Retinal pigment epithelial cell (primary cell): ENCODE measurements around the gene GPR162.

Experiments
- DNase-seq: peaks from one replicate; pipeline ENCODE4 v3.0.0-alpha.2; 2010; ENCODE audit warnings: low read depth
- H3K4me3 ChIP-seq: 2 replicates; pipeline ENCODE4 v1.5.1; 2011; ENCODE audit warnings: mild to moderate bottlenecking, low read length, control low read depth, moderate library complexity
- TF ChIP-seq, protein P1 (sequence below): conservative IDR thresholded peaks from 2 replicates; pipeline ENCODE4 v1.5.1; 2011; ENCODE audit warnings: low read depth, low read length, control low read depth, inconsistent platforms

GPR162 gene

DNA sequence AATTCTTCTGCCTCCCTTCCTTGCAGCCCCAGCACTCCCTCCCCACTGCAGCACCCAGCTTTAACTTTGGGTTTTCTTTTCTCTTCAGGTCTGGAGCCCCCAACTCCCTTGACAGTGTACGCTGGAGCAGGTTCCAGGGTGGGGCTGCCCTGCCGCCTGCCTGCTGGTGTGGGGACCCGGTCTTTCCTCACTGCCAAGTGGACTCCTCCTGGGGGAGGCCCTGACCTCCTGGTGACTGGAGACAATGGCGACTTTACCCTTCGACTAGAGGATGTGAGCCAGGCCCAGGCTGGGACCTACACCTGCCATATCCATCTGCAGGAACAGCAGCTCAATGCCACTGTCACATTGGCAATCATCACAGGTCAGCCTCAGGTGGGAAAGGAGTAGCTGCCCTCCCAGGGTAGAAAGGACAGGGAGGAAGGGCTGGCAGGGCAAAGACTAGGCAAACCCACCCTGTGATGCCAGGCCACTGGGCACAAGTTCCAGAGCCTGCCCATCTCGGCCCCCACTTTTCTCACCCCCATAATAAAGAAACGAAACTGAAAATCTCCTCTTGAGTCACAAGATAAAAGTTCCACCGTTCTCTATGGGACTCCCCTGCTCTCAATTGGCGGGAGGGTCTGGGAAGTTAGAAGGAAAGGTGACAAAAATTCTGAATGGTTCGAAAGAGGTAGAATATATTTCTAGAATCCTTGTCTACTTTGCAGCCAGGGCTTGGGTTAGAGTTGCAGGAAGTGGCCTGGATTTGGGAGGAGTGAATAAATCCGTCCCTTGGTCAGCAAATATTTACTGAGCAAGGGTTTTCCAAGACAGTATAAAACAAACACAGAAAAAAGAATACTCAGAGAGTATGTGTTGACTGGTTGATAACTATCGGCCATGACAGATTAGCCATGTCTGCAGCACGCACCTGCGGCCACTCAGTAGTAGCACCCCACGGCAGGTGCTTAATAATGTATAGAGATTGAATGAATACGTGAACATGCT lies 46.1 kb upstream of the GPR162 start:
- DNase-seq = no peak
- TF ChIP-seq, protein P1, sequence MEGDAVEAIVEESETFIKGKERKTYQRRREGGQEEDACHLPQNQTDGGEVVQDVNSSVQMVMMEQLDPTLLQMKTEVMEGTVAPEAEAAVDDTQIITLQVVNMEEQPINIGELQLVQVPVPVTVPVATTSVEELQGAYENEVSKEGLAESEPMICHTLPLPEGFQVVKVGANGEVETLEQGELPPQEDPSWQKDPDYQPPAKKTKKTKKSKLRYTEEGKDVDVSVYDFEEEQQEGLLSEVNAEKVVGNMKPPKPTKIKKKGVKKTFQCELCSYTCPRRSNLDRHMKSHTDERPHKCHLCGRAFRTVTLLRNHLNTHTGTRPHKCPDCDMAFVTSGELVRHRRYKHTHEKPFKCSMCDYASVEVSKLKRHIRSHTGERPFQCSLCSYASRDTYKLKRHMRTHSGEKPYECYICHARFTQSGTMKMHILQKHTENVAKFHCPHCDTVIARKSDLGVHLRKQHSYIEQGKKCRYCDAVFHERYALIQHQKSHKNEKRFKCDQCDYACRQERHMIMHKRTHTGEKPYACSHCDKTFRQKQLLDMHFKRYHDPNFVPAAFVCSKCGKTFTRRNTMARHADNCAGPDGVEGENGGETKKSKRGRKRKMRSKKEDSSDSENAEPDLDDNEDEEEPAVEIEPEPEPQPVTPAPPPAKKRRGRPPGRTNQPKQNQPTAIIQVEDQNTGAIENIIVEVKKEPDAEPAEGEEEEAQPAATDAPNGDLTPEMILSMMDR = no peak
- no peak overlapping the region for H3K4me3 ChIP-seq

GRCh38 chr12:6777386-6777785 lies 44.2 kb upstream of the GPR162 start:
- TF ChIP-seq, protein P1 = no peak

GRCh38 chr12:6778217-6778573 lies 43.4 kb upstream of the GPR162 start:
- no peak for DNase-seq
- peak overlapping the region; percentile 43 for H3K4me3 ChIP-seq

More at GRCh38 chr12:6777386-6777785, 44.2 kb upstream of the GPR162 start:
- no peak for DNase-seq
- no peak overlapping the region for H3K4me3 ChIP-seq

GRCh38 chr12:6778574-6779550 lies 42.8 kb upstream of the GPR162 start:
- TF ChIP-seq, protein P1 = peak; percentile 95
- DNase-seq = peak; percentile 40
- peak overlapping the region; percentile 43 for H3K4me3 ChIP-seq

More at GRCh38 chr12:6778217-6778573, 43.4 kb upstream of the GPR162 start:
- TF ChIP-seq, protein P1 = no peak

DNA sequence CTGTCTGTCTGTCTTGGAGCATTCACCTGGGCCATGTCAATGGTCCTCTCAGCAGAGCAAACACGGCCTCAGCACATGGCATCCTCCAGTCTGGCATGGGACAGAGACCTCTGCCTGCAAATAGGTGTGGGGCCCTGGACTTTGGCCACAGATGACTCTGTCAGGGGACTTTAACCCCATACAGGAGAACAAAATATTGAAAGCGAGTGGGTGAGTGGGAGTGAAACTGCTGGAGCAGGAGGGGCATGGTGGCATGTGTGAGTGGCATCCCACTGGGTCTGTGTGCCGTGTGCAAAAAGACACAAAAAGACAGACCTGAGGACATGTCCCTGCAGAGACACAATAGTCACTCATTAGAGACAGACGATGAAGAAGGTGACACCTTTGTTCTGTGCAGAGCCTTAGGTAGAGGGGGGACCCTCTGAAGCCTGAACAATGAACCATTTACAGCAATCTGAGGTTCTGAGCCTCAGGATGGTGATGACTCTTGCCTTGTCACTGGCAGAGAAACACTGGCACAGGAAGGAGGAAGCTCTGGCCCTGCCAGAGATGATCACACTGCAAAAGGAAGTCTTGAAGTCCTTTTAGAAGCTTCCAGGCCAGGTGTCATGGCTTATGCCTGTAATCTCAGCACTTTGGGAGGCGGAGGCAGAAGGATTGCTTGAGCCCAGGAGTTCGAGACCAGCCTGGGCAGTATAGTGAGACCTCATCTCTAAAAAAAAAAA lies 41.8 kb upstream of the GPR162 start:
- TF ChIP-seq, protein P1 = no peak
- no peak overlapping the region for H3K4me3 ChIP-seq
- DNase-seq = no peak

DNA sequence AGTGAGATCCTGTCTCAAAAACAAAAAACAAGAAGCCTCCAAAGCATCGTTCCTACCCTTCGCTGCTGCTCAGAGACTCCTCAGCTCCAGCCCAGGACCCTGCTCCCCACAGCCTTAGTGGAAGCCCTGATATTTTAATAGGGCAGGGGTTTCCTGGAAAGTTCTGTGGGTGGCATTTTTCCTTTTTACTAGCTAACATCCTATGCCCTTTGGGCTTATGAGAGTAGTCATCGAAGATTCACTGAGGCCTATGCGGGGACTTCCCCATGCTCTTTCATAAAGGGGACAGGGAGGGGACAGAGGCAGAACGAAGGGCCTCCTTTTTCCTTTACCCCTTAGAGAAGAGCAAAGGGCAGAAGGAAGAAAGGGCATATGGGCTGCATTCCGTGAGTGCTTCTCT lies 41.0 kb upstream of the GPR162 start:
- no peak overlapping the region for H3K4me3 ChIP-seq
- no peak for DNase-seq
- TF ChIP-seq, protein P1 = no peak
